B cell (primary cell): Measurements from ENCODE around the gene TTL. TPM values are rescaled to one million over a fixed set of nuclear protein-coding genes. Genes with fewer than 3 reads are reported as not detected.

Experiments
- ATAC-seq: fragments of 200-7000 bp; cut with Tn5 transposase; one replicate; pipeline ENCODE4 v1.10.0; 2021; ENCODE audit warnings: low read depth, mild to moderate bottlenecking, moderate number of reproducible peaks, moderate library complexity
- CTCF ChIA-PET: fragments of 350-600 bp; sonication (Branson Sonifier 250); formaldehyde crosslinking; loops from one replicate; lab custom pipeline; 2021; ENCODE audit warnings: antibody characterized with exemption, inconsistent platforms; lab: Charles Lee
- POLR2A ChIA-PET: fragments of 350-600 bp; sonication (Branson Sonifier 250); formaldehyde crosslinking; loops from one replicate; lab custom pipeline; 2021; ENCODE audit warnings: antibody characterized with exemption; lab: Charles Lee
- DNase-seq: peaks from one replicate; pipeline ENCODE4 v3.0.0; 2013
- H2AFZ ChIP-seq: 2 replicates; pipeline ENCODE4 v1.6.1; 2012; ENCODE audit warnings: mild to moderate bottlenecking, low read depth, low read length; ENCODE audit not compliant: insufficient read depth, poor library complexity, severe bottlenecking
- H3K27ac ChIP-seq, 2 donors: 1 replicate in 1 of 2; 2 replicates in 1 of 2; pipeline ENCODE4 v1.5.1; 2012 to 2013; ENCODE audit warnings: low read length in 2 of 2, mild to moderate bottlenecking in 2 of 2, moderate library complexity in 1 of 2
- H3K27me3 ChIP-seq, 4 experiments: fragments of 200-600 bp in 1 of 4; sonication (generic) in 1 of 4; replicated peaks in 1 of 4; 1 replicate in 2 of 4; 2 replicates in 2 of 4; pipeline versions ENCODE4 v1.6.1 to v1.7.0; 2013 to 2016; ENCODE audit warnings: low read length in 3 of 4, mild to moderate bottlenecking in 2 of 4, mixed read lengths in 1 of 4, moderate library complexity in 1 of 4; ENCODE audit not compliant: insufficient read depth in 4 of 4, control insufficient read depth in 3 of 4; ENCODE audit errors: control extremely low read depth in 1 of 4
- H3K36me3 ChIP-seq, 2 experiments: replicated peaks in 1 of 2; 1 replicate in 1 of 2; 2 replicates in 1 of 2; pipeline versions ENCODE4 v1.6.1 to v1.7.1; 2013; ENCODE audit warnings: low read length in 1 of 2; ENCODE audit not compliant: insufficient read depth in 2 of 2, control insufficient read depth in 1 of 2; ENCODE audit errors: control extremely low read depth in 1 of 2, extremely low read depth in 1 of 2
- H3K4me1 ChIP-seq, 2 donors: fragments of 200-600 bp in 1 of 2; sonication (generic) in 1 of 2; 1 replicate in 1 of 2; 2 replicates in 1 of 2; pipeline versions ENCODE4 v1.5.1 to v1.6.1; 2013 to 2017; ENCODE audit warnings: low read length in 2 of 2; ENCODE audit not compliant: control insufficient read depth in 2 of 2, insufficient read depth in 2 of 2
- H3K4me2 ChIP-seq: replicated peaks from 2 replicates; pipeline ENCODE3; 2012; ENCODE audit warnings: mild to moderate bottlenecking, low read depth, low read length; ENCODE audit not compliant: poor library complexity, severe bottlenecking
- H3K4me3 ChIP-seq, 5 experiments: fragments of 200-600 bp in 1 of 5; sonication (generic) in 1 of 5; 1 replicate in 3 of 5; 2 replicates in 2 of 5; pipeline versions ENCODE4 v1.5.1 to v1.7.0; 2011 to 2016; ENCODE audit warnings: low read length in 4 of 5, mild to moderate bottlenecking in 4 of 5, low read depth in 2 of 5, control low read depth in 1 of 5, moderate library complexity in 1 of 5; ENCODE audit not compliant: insufficient read depth in 1 of 5; ENCODE audit errors: control extremely low read depth in 1 of 5, extremely low read depth in 1 of 5
- H3K79me2 ChIP-seq: fragments of 200-600 bp; sonication (generic); one replicate; pipeline ENCODE4 v1.6.0; 2016; ENCODE audit warnings: low read length; ENCODE audit not compliant: control insufficient read depth, insufficient read depth
- H3K9ac ChIP-seq: fragments of 200-600 bp; sonication (generic); 2 replicates; pipeline ENCODE4 v1.6.1; 2017; ENCODE audit warnings: mild to moderate bottlenecking, low read length, moderate library complexity
- H3K9me3 ChIP-seq, 3 donors: one replicate each; pipeline versions ENCODE4 v1.6.1 to v1.7.1; 2013; ENCODE audit warnings: low read length in 2 of 3; ENCODE audit not compliant: control insufficient read depth in 2 of 3, insufficient read depth in 1 of 3; ENCODE audit errors: control extremely low read depth in 1 of 3
- H4K20me1 ChIP-seq: 2 replicates; pipeline ENCODE4 v1.6.0; 2012; ENCODE audit warnings: mild to moderate bottlenecking, low read length; ENCODE audit not compliant: insufficient read depth, control insufficient read depth, poor library complexity, severe bottlenecking
- H3K27ac Mint-ChIP-seq: one replicate; pipeline ENCODE4 v1.8.0; 2021; ENCODE audit warnings: mixed read lengths
- H3K27me3 Mint-ChIP-seq: one replicate; pipeline ENCODE4 v1.8.0; 2021; ENCODE audit warnings: mixed read lengths
- H3K4me1 Mint-ChIP-seq: one replicate; pipeline ENCODE4 v1.8.0; 2021; ENCODE audit warnings: mixed read lengths
- H3K4me3 Mint-ChIP-seq: one replicate; pipeline ENCODE4 v1.8.0; 2021; ENCODE audit warnings: mixed read lengths
- H3K9me3 Mint-ChIP-seq: one replicate; pipeline ENCODE4 v1.8.0; 2022; ENCODE audit warnings: mixed read lengths; ENCODE audit not compliant: insufficient read depth
- EZH2 ChIP-seq: IDR thresholded peaks from 2 replicates; pipeline ENCODE4 v1.6.1; 2012; ENCODE audit warnings: borderline replicate concordance, low read depth, mild to moderate bottlenecking, moderate library complexity, low read length; ENCODE audit not compliant: insufficient read depth, poor library complexity, severe bottlenecking
- WGBS: methylation state at CpG from one replicate; pipeline ENCODE4 v1.1.5; 2013; ENCODE audit warnings: missing lambda C conversion rate; ENCODE audit not compliant: insufficient coverage; 5-methylcytosine and 5-hydroxymethylcytosine counted together
- intact Hi-C: fragments of 100-400 bp; cut with micrococcal nuclease; formaldehyde crosslinking; loops from one replicate; pipeline ENCODE4 v1.10.0; 2022
- polyA plus RNA-seq: library from polyadenylated mRNA; depleted of rRNA; stranded (reverse); fragments of >200 nt; gene quantifications from 2 replicates; pipeline ENCODE4 v1.2.3, GENCODE V29; 2012
- total RNA-seq, 2 donors: library from RNA; stranded (reverse); fragments of 120-200 nt in 1 of 2; gene quantifications; 1 replicate in 1 of 2; 2 replicates in 1 of 2; pipeline versions ENCODE4 v1.2.3 to v1.2.4, GENCODE V29; 2013 to 2022
- TF ChIP-seq, protein P1 (sequence below): fragments of 200-600 bp; IDR thresholded peaks from one replicate; pipeline ENCODE4 v1.8.0; 2022; ENCODE audit warnings: antibody characterized with exemption, mild to moderate bottlenecking

The TTL gene
- total and polyA plus RNA-seq, 2 donors (not counting 1 experiment from before 2014, with no cell fraction given), result 9.5 to 31.4 TPM

DNA sequence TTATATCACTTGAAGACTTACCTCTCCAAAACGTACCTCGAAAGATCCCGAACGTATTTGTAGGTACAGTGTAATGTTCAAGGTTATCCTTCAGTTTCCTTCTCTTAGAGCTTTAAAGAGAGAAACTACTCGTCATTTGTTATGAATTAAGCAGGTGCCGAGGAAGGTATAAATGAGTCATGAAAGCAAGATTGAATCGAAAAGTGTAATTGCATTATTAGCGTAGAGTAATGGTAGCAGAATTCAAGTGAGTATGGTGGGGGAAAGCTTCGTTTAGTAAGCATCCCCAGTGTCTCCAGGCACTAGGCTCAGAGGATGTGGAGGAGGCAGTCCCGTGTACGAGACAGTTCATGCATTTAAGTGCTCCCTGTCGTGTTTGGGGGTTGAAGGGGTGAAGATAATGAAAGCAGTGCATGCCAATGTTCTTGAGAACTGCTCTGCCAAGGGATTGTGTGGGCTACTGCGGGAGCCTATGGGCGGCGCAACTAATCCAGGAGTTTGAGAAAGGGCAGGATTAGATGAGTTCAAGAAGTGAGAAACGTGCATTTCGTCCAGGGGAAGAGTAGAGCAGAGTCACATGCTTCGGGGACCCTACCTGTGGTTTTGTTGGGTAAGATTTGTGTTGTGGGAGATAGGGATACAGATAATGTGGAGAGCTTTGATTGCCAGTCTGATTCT is 61.2 kb downstream of the TTL start:
- peaks cover 54% of the 10 kb centered on the region for H3K79me2 ChIP-seq
- 5% methylated on average over 14 of the region's 18 CpGs for WGBS
- intact Hi-C loops, result loop anchor here (1.0 to 5.0 kb wide), 7 partner anchors 41 to 288 kb away; partner anchors contain the start of genes CHCHD5, CKAP2L, SLC20A1 and ZC3H6

DNA sequence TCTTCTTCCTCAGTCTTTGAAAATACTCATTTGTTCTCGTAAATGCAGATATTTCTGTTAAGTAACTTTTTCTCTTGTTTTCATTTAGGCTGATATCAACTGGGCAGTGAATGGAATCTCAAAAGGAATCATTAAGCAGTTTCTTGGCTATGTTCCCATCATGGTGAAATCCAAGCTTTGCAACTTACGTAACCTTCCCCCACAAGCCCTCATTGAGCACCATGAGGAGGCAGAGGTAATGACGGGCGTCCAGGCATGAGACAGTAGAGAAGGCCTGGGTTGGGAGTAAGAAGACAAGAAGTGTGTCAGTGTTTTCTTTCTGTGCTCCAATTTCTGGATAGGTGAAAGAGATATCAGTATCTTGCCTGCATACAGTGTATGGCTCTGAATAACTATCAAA is 65.4 kb downstream of the TTL start:
- Histone ChIP-seq H3K27me3 (no peaks in the 10 kb centered on the region), H3K9ac (no peak overlapping the region), H3K27ac (no peak overlapping the region), H3K4me2 (no peak overlapping the region), H4K20me1 (peaks cover 3% of the 10 kb centered on the region), H3K4me1 (peaks cover 11% of the 10 kb centered on the region in 2 donors), H3K9me3 (no peaks in the 10 kb centered on the region), H3K4me3 (no peak overlapping the region), H3K79me2 (peaks cover 55% of the 10 kb centered on the region), H3K36me3 (peaks cover 9 to 54% of the 10 kb centered on the region in 2 experiments), H2AFZ (no peak overlapping the region)
- Mint-ChIP-seq H3K4me3 (no peak overlapping the region), H3K4me1 (peaks cover 5% of the 10 kb centered on the region), H3K27me3 (no peaks in the 10 kb centered on the region), H3K27ac (peak overlapping the region; percentile 22), H3K9me3 (no peaks in the 10 kb centered on the region)
- WGBS, result no CpG with 5 or more reads among the region's 4 CpGs
- ATAC-seq (no peak), DNase-seq (no peak)
- ChIA-PET CTCF (interaction anchor here (1.1 kb wide), 1 partner anchor 36 kb away, joined by 3 read pairs; no protein-coding TSS in a partner anchor), POLR2A (no interaction called here)
- intact Hi-C loops, result no loop called here
- no peak for TF ChIP-seq EZH2
- TF ChIP-seq, protein P1, sequence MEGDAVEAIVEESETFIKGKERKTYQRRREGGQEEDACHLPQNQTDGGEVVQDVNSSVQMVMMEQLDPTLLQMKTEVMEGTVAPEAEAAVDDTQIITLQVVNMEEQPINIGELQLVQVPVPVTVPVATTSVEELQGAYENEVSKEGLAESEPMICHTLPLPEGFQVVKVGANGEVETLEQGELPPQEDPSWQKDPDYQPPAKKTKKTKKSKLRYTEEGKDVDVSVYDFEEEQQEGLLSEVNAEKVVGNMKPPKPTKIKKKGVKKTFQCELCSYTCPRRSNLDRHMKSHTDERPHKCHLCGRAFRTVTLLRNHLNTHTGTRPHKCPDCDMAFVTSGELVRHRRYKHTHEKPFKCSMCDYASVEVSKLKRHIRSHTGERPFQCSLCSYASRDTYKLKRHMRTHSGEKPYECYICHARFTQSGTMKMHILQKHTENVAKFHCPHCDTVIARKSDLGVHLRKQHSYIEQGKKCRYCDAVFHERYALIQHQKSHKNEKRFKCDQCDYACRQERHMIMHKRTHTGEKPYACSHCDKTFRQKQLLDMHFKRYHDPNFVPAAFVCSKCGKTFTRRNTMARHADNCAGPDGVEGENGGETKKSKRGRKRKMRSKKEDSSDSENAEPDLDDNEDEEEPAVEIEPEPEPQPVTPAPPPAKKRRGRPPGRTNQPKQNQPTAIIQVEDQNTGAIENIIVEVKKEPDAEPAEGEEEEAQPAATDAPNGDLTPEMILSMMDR, result no peak

More for the DNA sequence above, 61.2 kb downstream of the TTL start:
- no peaks in the 10 kb centered on the region for H3K9me3 ChIP-seq
- Mint-ChIP-seq H3K4me1 (peaks cover 15% of the 10 kb centered on the region), H3K9me3 (no peaks in the 10 kb centered on the region), H3K27me3 (no peaks in the 10 kb centered on the region), H3K4me3 (no peak overlapping the region), H3K27ac (no peak overlapping the region)
- ChIA-PET CTCF (interaction anchor here (1.1 to 3.0 kb wide), 2 partner anchors 41 to 62 kb away, joined by 3 to 8 read pairs; partner anchors contain the start of gene CHCHD5), POLR2A (interaction anchor here (0.5 kb wide), 1 partner anchor 60 kb away, joined by 4 read pairs; no protein-coding TSS in a partner anchor)
- no peaks in the 10 kb centered on the region for H3K27me3 ChIP-seq
- peaks cover 2 to 14% of the 10 kb centered on the region in 2 experiments for H3K36me3 ChIP-seq
- H3K27ac ChIP-seq, result peak overlapping the region in 1 of 2 donors; percentile 94
- peak overlapping the region; percentile 98 for H2AFZ ChIP-seq
- H3K4me2 ChIP-seq, result peak overlapping the region; percentile 91
- TF ChIP-seq, protein P1, result no peak
- no peak for TF ChIP-seq EZH2
- ATAC-seq, result no peak
- DNase-seq, result no peak
- peak overlapping the region; percentile 65 to 99 (median 94) for H3K4me3 ChIP-seq
- peaks cover 3% of the 10 kb centered on the region for H4K20me1 ChIP-seq
- peaks cover 15 to 18% of the 10 kb centered on the region in 2 donors for H3K4me1 ChIP-seq
- H3K9ac ChIP-seq, result peak overlapping the region; percentile 93
